Liver (tissue), 3 donors: Measurements from ENCODE around the gene ANKRD35.

Experiments
- CTCF ChIP-seq: fragments of 150-350 bp; IDR thresholded peaks from 2 replicates; pipeline ENCODE4 v1.5.1; 2017; ENCODE audit warnings: improper control_type of control experiment, low read depth, low read length; ENCODE audit not compliant: missing input control
- TAF1 ChIP-seq: conservative IDR thresholded peaks from 2 replicates; pipeline ENCODE4 v1.6.1; 2016; ENCODE audit warnings: antibody characterized with exemption, mild to moderate bottlenecking
- TF ChIP-seq, protein P1 (sequence below): IDR thresholded peaks from 2 replicates; pipeline ENCODE4 v1.6.1; 2016; ENCODE audit warnings: antibody characterized with exemption, mild to moderate bottlenecking
- donor health status: healthy.
- donor health status: healthy.

DNA sequence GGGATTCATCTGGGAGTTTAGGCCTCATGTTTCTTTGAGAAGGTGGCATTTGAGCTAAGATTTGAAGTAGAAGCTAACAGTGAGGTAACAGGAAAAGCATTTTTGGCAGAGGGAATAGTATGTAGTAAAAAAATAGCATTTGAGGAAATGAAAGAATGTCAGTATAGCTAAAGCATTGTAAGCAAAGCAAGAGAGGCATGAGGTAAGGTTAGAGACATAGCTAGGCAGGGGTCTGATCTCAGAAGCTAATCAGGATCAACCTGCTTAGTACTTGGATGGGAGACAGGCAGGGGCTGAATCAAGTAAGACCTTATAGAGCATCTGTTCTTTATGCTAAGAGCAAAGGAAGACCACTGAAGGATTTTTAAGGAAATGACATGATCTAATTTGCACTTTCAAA, 57.7 kb downstream of the ANKRD35 start:
- TF ChIP-seq TAF1 (no peak), CTCF (no peak)
- TF ChIP-seq, protein P1, sequence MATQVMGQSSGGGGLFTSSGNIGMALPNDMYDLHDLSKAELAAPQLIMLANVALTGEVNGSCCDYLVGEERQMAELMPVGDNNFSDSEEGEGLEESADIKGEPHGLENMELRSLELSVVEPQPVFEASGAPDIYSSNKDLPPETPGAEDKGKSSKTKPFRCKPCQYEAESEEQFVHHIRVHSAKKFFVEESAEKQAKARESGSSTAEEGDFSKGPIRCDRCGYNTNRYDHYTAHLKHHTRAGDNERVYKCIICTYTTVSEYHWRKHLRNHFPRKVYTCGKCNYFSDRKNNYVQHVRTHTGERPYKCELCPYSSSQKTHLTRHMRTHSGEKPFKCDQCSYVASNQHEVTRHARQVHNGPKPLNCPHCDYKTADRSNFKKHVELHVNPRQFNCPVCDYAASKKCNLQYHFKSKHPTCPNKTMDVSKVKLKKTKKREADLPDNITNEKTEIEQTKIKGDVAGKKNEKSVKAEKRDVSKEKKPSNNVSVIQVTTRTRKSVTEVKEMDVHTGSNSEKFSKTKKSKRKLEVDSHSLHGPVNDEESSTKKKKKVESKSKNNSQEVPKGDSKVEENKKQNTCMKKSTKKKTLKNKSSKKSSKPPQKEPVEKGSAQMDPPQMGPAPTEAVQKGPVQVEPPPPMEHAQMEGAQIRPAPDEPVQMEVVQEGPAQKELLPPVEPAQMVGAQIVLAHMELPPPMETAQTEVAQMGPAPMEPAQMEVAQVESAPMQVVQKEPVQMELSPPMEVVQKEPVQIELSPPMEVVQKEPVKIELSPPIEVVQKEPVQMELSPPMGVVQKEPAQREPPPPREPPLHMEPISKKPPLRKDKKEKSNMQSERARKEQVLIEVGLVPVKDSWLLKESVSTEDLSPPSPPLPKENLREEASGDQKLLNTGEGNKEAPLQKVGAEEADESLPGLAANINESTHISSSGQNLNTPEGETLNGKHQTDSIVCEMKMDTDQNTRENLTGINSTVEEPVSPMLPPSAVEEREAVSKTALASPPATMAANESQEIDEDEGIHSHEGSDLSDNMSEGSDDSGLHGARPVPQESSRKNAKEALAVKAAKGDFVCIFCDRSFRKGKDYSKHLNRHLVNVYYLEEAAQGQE = no peak
